ENCODE results near the gene SLC6A17. TPM values are rescaled to one million over a fixed set of nuclear protein-coding genes. Genes with fewer than 3 reads are reported as not detected.
A peak's percentile ranks its signal among the peaks of the same experiment; 100 is the strongest.

SLC6A17 gene
- total RNA-seq, 1 experiment from 2014 or later, result not detected

DNA sequence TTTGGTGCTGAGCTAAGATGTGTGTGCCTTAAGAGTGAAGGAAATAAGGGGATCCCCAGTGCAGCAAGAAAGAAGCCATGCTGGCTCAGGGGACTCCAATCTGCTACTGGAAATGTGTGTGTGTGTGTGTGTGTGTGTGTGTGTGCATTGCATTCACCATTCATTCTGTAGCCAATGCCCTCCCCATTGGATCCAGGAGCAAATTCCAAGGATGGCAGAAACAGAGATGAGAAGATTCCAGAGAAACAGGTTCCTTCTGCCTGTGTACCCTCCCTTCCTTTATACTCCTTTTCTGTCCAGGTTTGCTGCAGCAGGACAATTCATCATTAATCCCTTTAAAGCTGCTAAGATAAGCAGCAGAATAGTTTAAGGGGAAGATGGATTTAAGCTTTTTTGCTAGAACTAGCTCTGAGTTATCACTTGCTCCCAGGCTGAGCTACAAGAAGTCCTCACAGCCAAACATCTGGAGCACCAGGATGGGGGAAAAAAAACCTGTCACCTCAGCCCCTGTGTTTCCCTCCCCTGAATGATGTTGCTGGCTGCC lies 3.2 kb downstream of the SLC6A17 start:
- H3K4me1 ChIP-seq, result no peaks in the 10 kb centered on the region
- H3K4me3 ChIP-seq, result no peak overlapping the region
- no peaks in the 10 kb centered on the region for H3K27me3 ChIP-seq
- no peaks in the 10 kb centered on the region for H3K9me3 ChIP-seq (replicated peaks)
- DNase-seq, result no peak
- no peaks in the 10 kb centered on the region for H3K36me3 ChIP-seq
- H3K27ac ChIP-seq, result no peak overlapping the region

DNA sequence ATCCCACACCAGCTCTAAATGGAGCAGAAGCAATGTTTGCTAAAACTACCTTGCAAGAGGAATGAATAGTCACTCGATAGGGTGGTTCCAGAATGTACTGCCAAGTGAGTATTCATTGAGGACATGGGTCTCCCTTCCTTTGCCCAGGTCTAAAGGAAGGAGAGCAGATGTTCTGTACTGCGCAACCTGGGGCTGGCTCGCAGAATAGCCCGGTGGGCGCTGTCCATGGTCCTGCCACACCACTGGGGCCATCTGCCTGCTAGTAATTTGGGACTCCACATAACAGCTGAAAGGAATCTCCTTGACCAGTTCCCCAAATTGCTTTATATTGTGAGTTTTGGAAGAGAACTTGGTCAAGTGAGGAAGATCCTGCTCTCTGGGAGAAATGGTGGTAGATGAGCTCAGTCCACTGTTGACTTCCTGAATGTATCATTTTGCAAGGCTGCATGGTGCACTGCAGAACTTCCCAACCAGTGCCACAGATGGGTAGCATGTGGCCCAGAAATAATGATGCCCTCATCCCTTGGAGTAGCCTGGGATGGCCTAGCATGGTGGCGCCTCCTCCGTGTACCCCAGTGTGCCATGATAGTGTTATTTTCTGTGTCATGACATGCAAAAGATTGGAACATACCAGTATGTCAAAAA lies 5.7 kb downstream of the SLC6A17 start:
- Histone ChIP-seq H3K9me3 (replicated peaks) (no peaks in the 10 kb centered on the region; the same call in 1 of the 2 replicates), H3K36me3 (no peaks in the 10 kb centered on the region), H3K4me3 (no peak overlapping the region), H3K4me1 (no peaks in the 10 kb centered on the region), H3K27me3 (no peaks in the 10 kb centered on the region), H3K27ac (no peak overlapping the region)
- DNase-seq, result peak; percentile 58 to 68

- no peaks in the 10 kb centered on the region for H3K4me1 ChIP-seq
- no peaks in the 10 kb centered on the region for H3K36me3 ChIP-seq
- no peaks in the 10 kb centered on the region; the same call in 1 of the 2 replicates for H3K9me3 ChIP-seq (replicated peaks)
- no peak overlapping the region for H3K27ac ChIP-seq
- no peaks in the 10 kb centered on the region for H3K27me3 ChIP-seq
- H3K4me3 ChIP-seq, result no peak overlapping the region
- no peak for DNase-seq
Measured at GRCh38 chr1:110158261-110158660, 8.0 kb downstream of the SLC6A17 start.

- no peaks in the 10 kb centered on the region for H3K36me3 ChIP-seq
- no peak overlapping the region for H3K4me3 ChIP-seq
- no peak for DNase-seq
- no peak overlapping the region for H3K27ac ChIP-seq
- no peaks in the 10 kb centered on the region for H3K4me1 ChIP-seq
- no peaks in the 10 kb centered on the region for H3K27me3 ChIP-seq
- H3K9me3 ChIP-seq (replicated peaks), result no peaks in the 10 kb centered on the region; the same call in 1 of the 2 replicates
Measured at GRCh38 chr1:110159168-110159567, 8.9 kb downstream of the SLC6A17 start.

DNA sequence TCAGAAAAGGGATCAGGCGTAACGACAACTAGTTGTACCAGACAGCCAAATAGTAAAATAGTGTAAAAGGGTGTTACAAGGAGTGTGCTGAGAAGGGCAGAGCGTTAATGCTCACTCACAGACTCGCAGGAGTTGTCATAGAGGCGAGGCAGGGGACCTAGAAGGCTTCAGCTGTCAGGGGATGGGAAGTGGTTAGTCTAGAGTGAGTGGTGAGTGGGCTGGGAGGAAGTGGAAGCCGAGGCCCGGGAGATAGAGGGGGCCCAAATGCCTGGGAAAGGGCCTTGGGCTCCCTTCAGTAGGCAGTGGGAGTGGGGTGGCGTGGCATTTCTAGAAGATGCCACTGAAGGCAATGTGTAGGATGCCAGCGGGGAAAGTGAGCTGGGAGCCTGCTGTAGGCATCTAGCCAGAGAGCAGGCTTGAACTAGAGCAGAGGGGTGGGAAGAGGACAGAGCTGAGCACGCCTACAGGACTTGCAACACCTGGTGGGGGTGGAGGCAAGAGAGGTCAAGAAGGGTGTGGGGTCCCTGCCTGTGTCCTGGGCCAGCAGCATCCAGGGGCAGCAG lies 10.3 kb downstream of the SLC6A17 start:
- DNase-seq, result no peak
- H3K36me3 ChIP-seq, result no peaks in the 10 kb centered on the region
- no peaks in the 10 kb centered on the region; the same call in 1 of the 2 replicates for H3K9me3 ChIP-seq (replicated peaks)
- H3K27ac ChIP-seq, result no peak overlapping the region
- H3K27me3 ChIP-seq, result no peaks in the 10 kb centered on the region; the same call in 1 of the 2 replicates
- H3K4me3 ChIP-seq, result no peak overlapping the region
- H3K4me1 ChIP-seq, result no peaks in the 10 kb centered on the region

- H3K36me3 ChIP-seq, result no peaks in the 10 kb centered on the region
- H3K27ac ChIP-seq, result no peak overlapping the region
- no peaks in the 10 kb centered on the region for H3K4me1 ChIP-seq
- H3K9me3 ChIP-seq (replicated peaks), result no peaks in the 10 kb centered on the region; the same call in 1 of the 2 replicates
- no peak for DNase-seq
- H3K27me3 ChIP-seq, result no peaks in the 10 kb centered on the region; the same call in 1 of the 2 replicates
- H3K4me3 ChIP-seq, result no peak overlapping the region
Measured at GRCh38 chr1:110161165-110161564, 10.9 kb downstream of the SLC6A17 start.

DNA sequence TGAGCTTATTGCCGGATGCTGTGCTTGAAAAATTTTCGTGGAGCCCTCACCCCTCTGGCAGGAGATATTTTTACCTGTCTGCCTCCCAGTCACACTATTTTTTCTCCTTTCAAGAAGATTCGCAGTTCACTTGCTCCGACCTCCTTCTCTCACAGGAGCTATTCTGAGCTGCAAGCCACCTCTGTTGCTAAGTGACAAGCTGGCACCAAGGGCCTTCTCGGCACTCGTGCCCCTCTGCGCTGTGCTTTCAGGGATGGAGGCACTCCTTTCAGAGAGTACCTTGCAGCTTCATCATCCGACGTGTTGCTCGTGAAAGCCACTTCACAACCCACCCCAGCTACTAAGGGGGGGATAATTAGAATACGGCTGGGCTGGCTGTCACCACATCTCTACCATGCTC lies 11.6 kb downstream of the SLC6A17 start:
- Histone ChIP-seq H3K27ac (no peak overlapping the region), H3K4me1 (no peaks in the 10 kb centered on the region), H3K4me3 (no peak overlapping the region), H3K9me3 (replicated peaks) (no peaks in the 10 kb centered on the region; the same call in 1 of the 2 replicates), H3K27me3 (peaks cover 4% of the 10 kb centered on the region; the same call in 1 of the 2 replicates), H3K36me3 (no peaks in the 10 kb centered on the region)
- DNase-seq, result no peak

DNA sequence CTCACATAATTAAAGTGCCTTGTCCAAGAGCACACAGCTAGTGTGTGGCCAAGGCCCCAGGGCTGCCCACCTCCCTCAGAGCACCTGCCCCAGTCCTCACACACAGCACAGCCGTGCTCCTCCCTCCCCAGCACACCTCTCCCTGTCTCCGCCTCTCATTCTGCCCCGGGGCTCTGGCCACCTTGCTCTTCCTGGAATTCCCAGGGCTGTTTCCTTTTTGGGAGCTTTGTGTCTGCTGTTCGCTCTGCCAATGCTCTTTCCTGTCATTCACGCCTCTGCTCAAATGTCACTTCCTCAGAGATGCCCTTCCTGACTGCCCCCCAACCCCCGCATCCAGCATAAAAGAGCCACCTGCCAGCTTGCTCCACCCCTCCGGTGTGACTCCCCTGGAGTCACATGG lies 13.3 kb downstream of the SLC6A17 start:
- H3K36me3 ChIP-seq, result no peaks in the 10 kb centered on the region
- DNase-seq, result no peak
- no peaks in the 10 kb centered on the region for H3K4me1 ChIP-seq
- no peak overlapping the region for H3K4me3 ChIP-seq
- H3K9me3 ChIP-seq (replicated peaks), result no peaks in the 10 kb centered on the region; the same call in 1 of the 2 replicates
- no peak overlapping the region for H3K27ac ChIP-seq
- peaks cover 4% of the 10 kb centered on the region; the same call in 1 of the 2 replicates for H3K27me3 ChIP-seq

- Histone ChIP-seq H3K27ac (no peak overlapping the region), H3K4me3 (no peak overlapping the region), H3K36me3 (no peaks in the 10 kb centered on the region), H3K9me3 (replicated peaks) (no peaks in the 10 kb centered on the region; the same call in 1 of the 2 replicates), H3K4me1 (no peaks in the 10 kb centered on the region), H3K27me3 (peaks cover 7% of the 10 kb centered on the region)
- DNase-seq, result no peak
Measured at GRCh38 chr1:110164725-110165350, 14.5 kb downstream of the SLC6A17 start.

DNA sequence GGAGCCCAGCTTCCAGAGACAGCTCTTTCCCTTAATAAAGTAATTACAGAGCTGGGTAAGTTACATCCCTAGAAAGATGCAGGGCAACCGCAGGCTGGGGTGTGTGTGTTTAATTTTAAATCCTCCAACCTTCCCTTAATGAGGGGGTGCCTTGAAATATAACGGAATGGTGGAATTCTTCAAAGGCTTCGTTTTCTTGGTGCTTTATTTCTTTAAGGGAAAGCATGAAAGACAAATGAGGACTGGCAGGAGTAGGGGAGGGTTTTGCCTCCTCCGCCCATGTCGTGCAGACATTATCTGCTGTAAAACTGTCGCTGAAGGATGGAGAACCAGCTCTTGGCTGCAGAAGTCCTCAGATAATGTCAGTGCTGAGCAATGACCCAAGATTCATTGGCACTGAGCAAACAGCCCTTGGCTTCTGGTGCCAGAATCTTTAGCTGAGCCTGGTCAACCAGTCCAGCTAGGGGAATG lies 15.5 kb downstream of the SLC6A17 start:
- Histone ChIP-seq H3K9me3 (replicated peaks) (no peaks in the 10 kb centered on the region), H3K27ac (no peak overlapping the region), H3K4me1 (no peaks in the 10 kb centered on the region), H3K27me3 (peaks cover 8% of the 10 kb centered on the region), H3K36me3 (no peaks in the 10 kb centered on the region), H3K4me3 (no peak overlapping the region)
- no peak for DNase-seq

DNA sequence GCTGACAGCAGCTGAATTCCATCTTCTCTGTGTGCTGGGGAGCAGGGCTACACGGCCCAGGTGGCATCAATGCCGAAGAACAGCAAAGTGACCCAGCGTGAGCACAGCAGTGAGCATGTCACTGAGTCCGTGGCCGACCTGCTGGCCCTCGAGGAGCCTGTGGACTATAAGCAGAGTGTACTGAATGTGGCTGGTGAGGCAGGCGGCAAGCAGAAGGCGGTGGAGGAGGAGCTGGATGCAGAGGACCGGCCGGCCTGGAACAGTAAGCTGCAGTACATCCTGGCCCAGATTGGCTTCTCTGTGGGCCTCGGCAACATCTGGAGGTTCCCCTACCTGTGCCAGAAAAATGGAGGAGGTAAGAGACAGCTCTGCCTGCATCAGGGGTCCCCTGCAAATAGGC lies 16.6 kb downstream of the SLC6A17 start:
- no peak for DNase-seq
- Histone ChIP-seq H3K4me3 (no peak overlapping the region), H3K4me1 (no peaks in the 10 kb centered on the region), H3K36me3 (no peaks in the 10 kb centered on the region), H3K27me3 (peaks cover 8% of the 10 kb centered on the region), H3K27ac (no peak overlapping the region), H3K9me3 (replicated peaks) (no peaks in the 10 kb centered on the region)

DNA sequence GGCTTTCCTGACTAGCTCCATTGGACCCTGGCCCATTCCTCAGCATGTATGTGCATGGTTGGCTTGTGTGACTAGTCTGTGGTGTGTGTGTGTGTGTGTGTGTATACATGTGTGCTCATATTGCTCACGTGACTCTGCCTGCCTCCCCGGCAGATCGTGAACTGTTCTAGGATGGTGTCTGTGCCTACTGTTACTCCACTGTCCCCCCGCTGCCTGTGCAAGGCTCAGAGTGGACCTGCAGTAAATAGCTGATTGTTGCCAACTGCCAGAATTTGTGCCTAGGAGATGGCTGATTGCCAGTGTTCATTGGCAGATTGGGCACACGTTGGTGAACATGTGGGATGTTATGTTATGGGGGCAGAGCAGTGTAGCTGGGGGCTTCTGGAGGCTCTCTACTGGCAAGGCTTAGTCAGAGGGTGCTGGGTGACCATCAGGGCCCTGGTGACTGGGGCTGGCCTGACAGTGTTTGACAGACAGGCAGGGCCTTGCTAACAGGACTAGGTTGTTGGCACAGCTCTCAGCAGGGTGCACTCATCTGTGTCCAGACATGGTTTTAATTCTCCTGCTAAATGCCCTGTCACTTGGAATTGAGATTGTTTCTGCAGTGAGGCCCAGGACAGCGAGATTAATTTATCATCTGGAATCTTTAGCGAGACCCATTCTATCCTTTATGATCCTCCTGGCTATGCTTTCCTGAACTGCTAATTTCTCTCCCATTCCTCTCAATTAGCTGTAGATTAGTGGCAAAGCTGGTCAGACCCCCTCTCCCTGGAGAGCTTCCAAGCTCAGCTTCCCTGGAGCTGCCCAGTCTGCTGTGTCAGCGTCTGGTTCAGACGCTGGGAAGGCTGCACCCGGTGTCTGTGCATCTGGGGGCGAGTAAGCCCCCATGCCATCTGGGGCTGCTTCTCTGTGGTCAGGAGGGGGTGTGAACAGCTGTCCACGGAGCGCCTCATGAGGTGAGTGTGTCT lies 20.8 kb downstream of the SLC6A17 start:
- DNase-seq, result peak; percentile 19 to 20
- H3K27me3 ChIP-seq, result peaks cover 13% of the 10 kb centered on the region; the same call in 1 of the 2 replicates
- no peaks in the 10 kb centered on the region for H3K9me3 ChIP-seq (replicated peaks)
- no peak overlapping the region for H3K27ac ChIP-seq
- H3K4me3 ChIP-seq, result no peak overlapping the region
- H3K4me1 ChIP-seq, result no peaks in the 10 kb centered on the region
- no peaks in the 10 kb centered on the region for H3K36me3 ChIP-seq

GRCh38 chr1:110172001-110172400 lies 21.7 kb downstream of the SLC6A17 start:
- Histone ChIP-seq H3K27ac (no peak overlapping the region), H3K4me1 (no peaks in the 10 kb centered on the region), H3K4me3 (no peak overlapping the region), H3K36me3 (no peaks in the 10 kb centered on the region), H3K9me3 (replicated peaks) (no peaks in the 10 kb centered on the region), H3K27me3 (peaks cover 9% of the 10 kb centered on the region; the same call in 1 of the 2 replicates)
- no peak for DNase-seq

GRCh38 chr1:110173466-110174105 lies 23.3 kb downstream of the SLC6A17 start:
- no peak for DNase-seq
- Histone ChIP-seq H3K9me3 (replicated peaks) (no peaks in the 10 kb centered on the region), H3K36me3 (no peaks in the 10 kb centered on the region), H3K4me1 (no peaks in the 10 kb centered on the region), H3K4me3 (no peak overlapping the region), H3K27me3 (peaks cover 9% of the 10 kb centered on the region; the same call in 1 of the 2 replicates), H3K27ac (no peak overlapping the region)

All from SJCRH30 (cell line).